Activated CD4-positive, alpha-beta T cell treated with anti-CD3 and anti-CD28 coated beads, Interleukin-2, amount 50 U/mL, for 48 hours (primary cell): ENCODE data around the gene CUL2.
"Not testable (repeated sequence)": the region's sequence is repeated elsewhere in the genome, so short reads cannot be mapped to it uniquely, and the experiment has no call there.

Experiments
- DNase-seq, 2 experiments: peaks; one replicate each; pipeline ENCODE4 v3.0.0-alpha.2; 2020

Gene CUL2

GRCh38 chr10:35079265-35079664 lies 10.9 kb downstream of the CUL2 start:
- DNase-seq: no peak

- no peak for DNase-seq
Observed at GRCh38 chr10:35075228-35075627, 14.9 kb downstream of the CUL2 start.

GRCh38 chr10:35074266-35074665 lies 15.9 kb downstream of the CUL2 start:
- no peak for DNase-seq

- no peak for DNase-seq
Observed at GRCh38 chr10:35070521-35070920, 19.6 kb downstream of the CUL2 start.

GRCh38 chr10:35063837-35064454 lies 26.2 kb downstream of the CUL2 start:
- no peak for DNase-seq

- DNase-seq: no peak
Observed at GRCh38 chr10:35059481-35059880, 30.7 kb downstream of the CUL2 start.

- DNase-seq: no peak
Observed at GRCh38 chr10:35058686-35059085, 31.5 kb downstream of the CUL2 start.

GRCh38 chr10:35058134-35058533 lies 32.0 kb downstream of the CUL2 start:
- DNase-seq: no peak

GRCh38 chr10:35056686-35057085 lies 33.5 kb downstream of the CUL2 start:
- no peak for DNase-seq

- DNase-seq: no peak
Observed at GRCh38 chr10:35056133-35056532, 34.0 kb downstream of the CUL2 start.

- DNase-seq: no peak
Observed at GRCh38 chr10:35050568-35050967, 39.6 kb downstream of the CUL2 start.

- DNase-seq: no peak
Observed at GRCh38 chr10:35046074-35046473, 44.1 kb downstream of the CUL2 start.

GRCh38 chr10:35045275-35045674 lies 44.9 kb downstream of the CUL2 start:
- DNase-seq: not testable (repeated sequence)

- DNase-seq: no peak
Observed at GRCh38 chr10:35043796-35044344, 46.3 kb downstream of the CUL2 start.

- no peak for DNase-seq
Observed at GRCh38 chr10:35042783-35043182, 47.4 kb downstream of the CUL2 start.

GRCh38 chr10:35041502-35041879 lies 48.6 kb downstream of the CUL2 start:
- no peak for DNase-seq

- no peak for DNase-seq
Observed at GRCh38 chr10:35040760-35041501, 49.2 kb downstream of the CUL2 start.

- DNase-seq: no peak
Observed at GRCh38 chr10:35037104-35037503, 53.0 kb downstream of the CUL2 start.

GRCh38 chr10:35035606-35036005 lies 54.5 kb downstream of the CUL2 start:
- DNase-seq: no peak

- DNase-seq: no peak
Observed at GRCh38 chr10:35027567-35027966, 62.6 kb downstream of the CUL2 start.

- no peak for DNase-seq
Observed at GRCh38 chr10:35025916-35026315, 64.2 kb downstream of the CUL2 start.

GRCh38 chr10:35020481-35020880 lies 69.7 kb downstream of the CUL2 start:
- no peak for DNase-seq

- no peak for DNase-seq
Observed at GRCh38 chr10:35019041-35020024, 70.8 kb downstream of the CUL2 start.
